ACC112 (cell line): ENCODE results near the gene SCYGR8.
"Not testable (repeated sequence)": the region's sequence is repeated elsewhere in the genome, so short reads cannot be mapped to it uniquely, and the experiment has no call there.

Experiments
- H2AFZ ChIP-seq: fragments of 200-600 bp; sonication (generic); one replicate; pipeline ENCODE4 v1.6.0; 2017; ENCODE audit warnings: antibody characterized with exemption, low read length; ENCODE audit not compliant: unreplicated experiment
- H3K27ac ChIP-seq: fragments of 200-600 bp; sonication (generic); 2 replicates; pipeline ENCODE4 v1.5.1; 2014; ENCODE audit warnings: low read depth, mild to moderate bottlenecking, antibody characterized with exemption, low read length, moderate library complexity
- H3K27me3 ChIP-seq: fragments of 200-600 bp; sonication (generic); 2 replicates; pipeline ENCODE4 v1.6.1; 2014; ENCODE audit warnings: mild to moderate bottlenecking, antibody characterized with exemption, low read length, moderate library complexity, mixed read lengths; ENCODE audit not compliant: insufficient read depth
- H3K36me3 ChIP-seq: fragments of 200-600 bp; sonication (generic); 2 replicates; pipeline ENCODE4 v1.6.1; 2016; ENCODE audit warnings: mild to moderate bottlenecking, antibody characterized with exemption, low read length, moderate library complexity, mixed read lengths; ENCODE audit not compliant: insufficient read depth
- H3K4me1 ChIP-seq: fragments of 200-600 bp; sonication (generic); one replicate; pipeline ENCODE4 v1.6.1; 2016; ENCODE audit warnings: low read length, mixed read lengths; ENCODE audit not compliant: insufficient read depth, unreplicated experiment, control insufficient read depth
- H3K4me3 ChIP-seq: fragments of 200-600 bp; sonication (generic); 2 replicates; pipeline ENCODE4 v1.5.1; 2014; ENCODE audit warnings: mild to moderate bottlenecking, low read depth, low read length
- H3K79me2 ChIP-seq: fragments of 200-600 bp; sonication (generic); one replicate; pipeline ENCODE4 v1.6.0; 2016; ENCODE audit warnings: low read length; ENCODE audit not compliant: control insufficient read depth, unreplicated experiment, insufficient read depth

The SCYGR8 gene

DNA sequence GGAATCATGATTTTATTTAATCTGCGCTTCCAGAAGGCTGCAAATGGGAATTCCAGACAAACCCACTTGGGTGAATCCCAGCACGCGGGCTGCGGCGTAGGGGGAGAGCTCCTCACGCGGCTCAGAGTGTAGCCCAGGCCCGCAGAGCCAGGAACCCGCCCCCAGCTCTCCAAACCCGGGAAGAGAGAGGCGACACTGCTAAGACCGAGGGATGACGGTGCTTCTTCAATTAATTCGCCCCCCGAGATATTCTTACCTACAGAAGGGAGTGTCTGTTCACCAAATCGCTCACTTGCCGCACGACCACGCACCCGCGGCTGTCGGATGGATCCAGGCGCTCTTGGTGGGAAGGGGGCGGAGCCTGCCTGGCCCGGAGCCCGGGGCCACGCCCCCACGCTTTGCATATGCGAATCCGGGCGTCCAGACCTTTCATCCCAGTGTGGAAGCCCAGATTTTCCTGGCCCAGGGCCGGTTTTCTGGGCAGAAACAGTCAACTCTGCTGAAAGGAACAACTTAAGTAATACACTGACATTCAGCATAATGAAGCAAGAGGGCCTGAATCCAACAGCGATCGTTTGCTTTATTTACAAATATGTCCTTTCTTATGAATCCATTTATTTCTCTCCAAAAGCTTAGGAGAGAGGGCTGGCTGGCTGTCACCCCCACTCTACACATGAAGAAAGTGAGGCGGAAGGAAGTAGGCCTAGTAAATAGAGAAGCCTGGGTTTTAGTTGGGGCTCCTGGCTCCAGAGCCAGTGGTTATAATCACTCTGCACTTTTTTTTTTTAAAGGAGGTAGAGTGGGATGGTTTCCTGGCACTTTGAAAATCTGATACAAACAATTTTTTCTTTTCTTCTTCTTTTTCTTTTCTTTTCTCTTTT is 27.8 kb upstream of the SCYGR8 start, which contains the start of gene SLC19A3:
Gene SLC19A3, minus strand, starts transcription at position 342 of the 881 bp plus-strand sequence. CDS start 15,710 bp downstream, outside the sequence.
- no peaks in the 10 kb centered on the region for H3K36me3 ChIP-seq
- H3K27ac ChIP-seq, result peak within 1 kb of the TSS; percentile 27; the same call in 1 of the 2 replicates
- no peaks in the 10 kb centered on the region for H3K4me1 ChIP-seq
- H2AFZ ChIP-seq, result peak within 1 kb of the TSS; percentile 20
- peak within 1 kb of the TSS; percentile 75 for H3K4me3 ChIP-seq
- H3K27me3 ChIP-seq, result no peaks in the 10 kb centered on the region
- H3K79me2 ChIP-seq, result no peaks in the 10 kb centered on the region

DNA sequence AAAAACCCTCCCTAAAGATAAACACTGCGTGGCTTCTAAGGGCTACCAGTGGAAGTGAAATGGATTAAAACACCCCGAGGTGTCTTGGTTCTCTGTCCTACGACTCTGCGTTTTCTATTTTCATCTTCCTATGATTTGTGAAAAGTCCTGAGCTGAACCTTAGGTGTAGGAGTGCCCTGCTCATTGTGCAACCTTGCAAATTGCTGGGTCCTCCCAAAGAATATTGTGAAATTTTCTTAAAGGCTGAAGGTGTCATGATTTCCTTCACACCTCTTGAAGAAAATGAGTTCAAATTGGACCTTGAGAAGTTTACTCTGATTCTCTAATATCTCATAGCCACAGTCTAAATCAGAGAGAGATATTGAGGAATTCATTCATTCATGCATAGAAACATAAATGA is 26.1 kb upstream of the SCYGR8 start:
- no peak overlapping the region for H3K27ac ChIP-seq
- H3K4me1 ChIP-seq, result no peaks in the 10 kb centered on the region
- no peaks in the 10 kb centered on the region for H3K79me2 ChIP-seq
- H3K27me3 ChIP-seq, result no peaks in the 10 kb centered on the region
- no peak overlapping the region for H2AFZ ChIP-seq
- no peaks in the 10 kb centered on the region for H3K36me3 ChIP-seq
- no peak overlapping the region for H3K4me3 ChIP-seq

GRCh38 chr2:227720680-227721079 is 25.0 kb upstream of the SCYGR8 start:
- no peaks in the 10 kb centered on the region for H3K79me2 ChIP-seq
- H3K27me3 ChIP-seq, result 0 out of 2 replicates have a peak, but pooled peaks cover 4% of the 10 kb centered on the region
- H3K4me3 ChIP-seq, result no peak overlapping the region
- no peaks in the 10 kb centered on the region for H3K36me3 ChIP-seq
- no peak overlapping the region for H2AFZ ChIP-seq
- no peak overlapping the region for H3K27ac ChIP-seq
- H3K4me1 ChIP-seq, result no peaks in the 10 kb centered on the region

GRCh38 chr2:227722821-227723220 is 22.9 kb upstream of the SCYGR8 start:
- H3K36me3 ChIP-seq, H3K27me3 ChIP-seq, H2AFZ ChIP-seq, H3K79me2 ChIP-seq, H3K4me1 ChIP-seq, H3K4me3 ChIP-seq, H3K27ac ChIP-seq: not testable (repeated sequence)

DNA sequence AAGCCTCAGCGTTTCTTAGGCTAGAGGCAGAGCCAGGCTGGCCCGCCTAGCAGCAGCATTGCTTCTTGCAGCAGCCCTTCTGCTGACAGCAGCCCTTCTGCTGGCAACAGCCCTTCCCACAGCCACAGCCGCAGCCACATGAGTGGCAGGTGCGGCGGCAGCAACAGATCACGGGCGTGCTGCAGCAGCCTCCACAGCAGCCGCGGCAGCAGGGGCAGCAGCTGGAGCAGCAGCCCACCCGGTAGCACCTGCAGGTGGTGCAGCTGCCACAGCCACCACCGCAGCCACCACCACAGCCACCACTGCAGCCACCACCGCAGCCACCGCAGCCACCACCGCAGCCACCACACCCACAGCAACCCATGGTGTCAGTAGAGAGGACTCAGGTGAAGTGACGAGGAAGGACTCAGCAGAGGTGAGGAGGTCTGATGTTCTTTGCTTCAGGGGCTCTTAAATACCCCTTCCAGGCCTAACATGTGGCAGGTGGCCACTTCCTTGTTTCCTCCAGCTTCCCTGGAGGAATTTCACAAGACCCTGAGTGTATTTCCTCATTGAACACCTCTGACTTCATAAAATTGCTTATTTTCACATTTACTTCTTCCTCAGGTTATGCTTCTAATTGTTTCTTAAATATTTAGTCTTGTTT is 21.2 kb upstream of the SCYGR8 start, which contains the start of gene SCYGR6:
Gene SCYGR6, minus strand, starts transcription at position 364 of the 646 bp plus-strand sequence. Its CDS starts 0 bp downstream, at position 364.
- Histone ChIP-seq H3K79me2 (no peaks in the 10 kb centered on the region), H3K4me1 (no peaks in the 10 kb centered on the region), H2AFZ (no peak within 1 kb of the TSS), H3K4me3 (no peak within 1 kb of the TSS), H3K36me3 (no peaks in the 10 kb centered on the region), H3K27me3 (0 out of 2 replicates have a peak, but pooled peaks cover 4% of the 10 kb centered on the region), H3K27ac (no peak within 1 kb of the TSS)

DNA sequence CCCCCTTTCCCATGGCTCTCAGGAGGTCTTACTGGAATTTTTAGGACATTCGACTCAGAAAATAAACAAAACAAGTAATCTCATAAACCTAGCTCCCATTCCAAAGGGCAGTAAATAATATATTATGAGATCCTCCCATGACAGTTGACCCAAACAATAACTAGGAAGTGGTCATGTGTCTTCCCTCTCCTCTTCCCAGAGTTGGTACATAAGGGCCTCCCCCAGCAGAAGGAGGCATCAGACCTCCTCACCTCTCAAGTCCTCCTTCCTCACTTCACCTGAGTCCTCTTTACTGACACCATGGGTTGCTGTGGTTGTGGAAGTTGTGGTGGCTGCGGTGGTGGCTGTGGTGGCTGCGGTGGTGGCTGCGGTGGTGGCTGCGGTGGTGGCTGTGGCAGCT is 17.7 kb upstream of the SCYGR8 start, which contains the start of gene SCYGR7:
Gene SCYGR7, plus strand, starts transcription at position 301 of the 400 bp plus-strand sequence. Its CDS starts 0 bp downstream, at position 301.
- Histone ChIP-seq H3K36me3 (no peaks in the 10 kb centered on the region), H2AFZ (no peak within 1 kb of the TSS), H3K79me2 (no peaks in the 10 kb centered on the region), H3K4me1 (no peaks in the 10 kb centered on the region), H3K27me3 (peaks cover 22% of the 10 kb centered on the region), H3K27ac (no peak within 1 kb of the TSS), H3K4me3 (no peak within 1 kb of the TSS)

- Histone ChIP-seq H2AFZ (no peak overlapping the region), H3K4me3 (no peak overlapping the region)
These were observed 6.3 kb upstream of the SCYGR8 start for GRCh38 chr2:227739351-227739750.

GRCh38 chr2:227740705-227741104 is 5.0 kb upstream of the SCYGR8 start:
- H3K4me3 ChIP-seq, H3K27ac ChIP-seq, H3K36me3 ChIP-seq, H3K27me3 ChIP-seq, H2AFZ ChIP-seq, H3K4me1 ChIP-seq, H3K79me2 ChIP-seq: not testable (repeated sequence)

More at GRCh38 chr2:227739351-227739750, 6.3 kb upstream of the SCYGR8 start:
- H3K4me1 ChIP-seq, result no peaks in the 10 kb centered on the region
- no peak overlapping the region for H3K27ac ChIP-seq
- no peaks in the 10 kb centered on the region for H3K36me3 ChIP-seq
- peaks cover 14% of the 10 kb centered on the region; the same call in 1 of the 2 replicates for H3K27me3 ChIP-seq
- no peaks in the 10 kb centered on the region for H3K79me2 ChIP-seq

DNA sequence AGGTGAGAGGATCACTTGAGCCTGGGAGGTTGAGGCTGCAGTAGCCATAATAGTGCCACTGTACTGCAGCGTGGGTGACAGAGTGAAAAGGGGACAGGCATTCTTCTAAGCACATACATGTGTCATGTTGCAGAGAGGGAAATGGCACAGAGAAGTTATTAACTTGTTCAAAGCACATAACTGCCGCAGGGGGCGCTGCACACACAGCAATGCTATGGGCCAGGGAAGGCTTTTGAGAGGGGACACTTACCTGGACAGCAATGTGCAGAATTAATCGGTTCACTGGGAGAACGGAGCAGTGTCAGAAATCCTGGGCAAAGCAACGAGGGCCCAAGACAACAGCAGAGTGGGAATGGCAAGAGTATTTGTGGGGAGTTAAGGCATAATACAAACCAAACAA is 2.4 kb downstream of the SCYGR8 start:
- Histone ChIP-seq H3K27me3 (no peaks in the 10 kb centered on the region), H2AFZ (no peak overlapping the region), H3K27ac (no peak overlapping the region)

GRCh38 chr2:227756261-227756660 is 10.6 kb downstream of the SCYGR8 start:
- not testable (repeated sequence) for H3K27me3 ChIP-seq, H3K4me3 ChIP-seq, H3K4me1 ChIP-seq, H3K27ac ChIP-seq, H2AFZ ChIP-seq, H3K79me2 ChIP-seq, H3K36me3 ChIP-seq

More for the DNA sequence above, 2.4 kb downstream of the SCYGR8 start:
- no peak overlapping the region for H3K4me3 ChIP-seq
- no peaks in the 10 kb centered on the region for H3K4me1 ChIP-seq
- no peaks in the 10 kb centered on the region for H3K79me2 ChIP-seq
- H3K36me3 ChIP-seq, result no peaks in the 10 kb centered on the region
